Kidney tubule cell (primary cell): ENCODE results near the gene MIF.
"Not testable (repeated sequence)": the region's sequence is repeated elsewhere in the genome, so short reads cannot be mapped to it uniquely, and the experiment has no call there.

ENCODE experiments used
- DNase-seq: peaks from one replicate; pipeline ENCODE4 v3.0.0-alpha.2; 2018; ENCODE audit warnings: low spot score

MIF gene

GRCh38 chr22:23893945-23894709 is at the start of gene MIF:
MIF (plus strand) TSS chr22:23894383; CDS start chr22:23894475, 92 bp downstream.
- peak; percentile 97 for DNase-seq

GRCh38 chr22:23844739-23845202 is 49.4 kb upstream of the MIF start:
- no peak for DNase-seq

GRCh38 chr22:23845265-23846080 is 48.7 kb upstream of the MIF start:
- no peak for DNase-seq

GRCh38 chr22:23846081-23846469 is 48.1 kb upstream of the MIF start:
- DNase-seq: no peak

- DNase-seq: no peak
Measured at GRCh38 chr22:23847310-23847920, 46.8 kb upstream of the MIF start.

GRCh38 chr22:23847991-23848864 is 46.0 kb upstream of the MIF start:
- no peak for DNase-seq

GRCh38 chr22:23849009-23850006 is 44.9 kb upstream of the MIF start:
- peak; percentile 80 for DNase-seq

GRCh38 chr22:23850136-23850611 is 44.0 kb upstream of the MIF start:
- peak; percentile 26 for DNase-seq

GRCh38 chr22:23856721-23857605 is 37.2 kb upstream of the MIF start:
- peak; percentile 79 for DNase-seq

- DNase-seq: peak; percentile 98
Measured at GRCh38 chr22:23857606-23858483, 36.3 kb upstream of the MIF start, which contains the start of gene SLC2A11. SLC2A11 (plus strand) TSS chr22:23857875; CDS start chr22:23858000, 125 bp downstream.

- no peak for DNase-seq
Measured at GRCh38 chr22:23858484-23858815, 35.7 kb upstream of the MIF start.

GRCh38 chr22:23859201-23859600 is 35.0 kb upstream of the MIF start:
- no peak for DNase-seq

- not testable (repeated sequence) for DNase-seq
Measured at GRCh38 chr22:23860187-23860586, 34.0 kb upstream of the MIF start.

- peak; percentile 47 for DNase-seq
Measured at GRCh38 chr22:23862103-23862502, 32.1 kb upstream of the MIF start.

- DNase-seq: not testable (repeated sequence)
Measured at GRCh38 chr22:23864499-23865154, 29.6 kb upstream of the MIF start.

GRCh38 chr22:23868580-23868979 is 25.6 kb upstream of the MIF start:
- DNase-seq: no peak

- no peak for DNase-seq
Measured at GRCh38 chr22:23874871-23875270, 19.3 kb upstream of the MIF start.

GRCh38 chr22:23875801-23876200 is 18.4 kb upstream of the MIF start:
- DNase-seq: no peak
